ENCODE measurements around the gene NET1. TPM values are rescaled to one million over a fixed set of nuclear protein-coding genes. Genes with fewer than 3 reads are reported as not detected.

The NET1 gene
- total and polyA plus RNA-seq, 2 donors (not counting 3 experiments of a cell fraction or from before 2014, with no cell fraction given), result 14.4 to 46.3 TPM

DNA sequence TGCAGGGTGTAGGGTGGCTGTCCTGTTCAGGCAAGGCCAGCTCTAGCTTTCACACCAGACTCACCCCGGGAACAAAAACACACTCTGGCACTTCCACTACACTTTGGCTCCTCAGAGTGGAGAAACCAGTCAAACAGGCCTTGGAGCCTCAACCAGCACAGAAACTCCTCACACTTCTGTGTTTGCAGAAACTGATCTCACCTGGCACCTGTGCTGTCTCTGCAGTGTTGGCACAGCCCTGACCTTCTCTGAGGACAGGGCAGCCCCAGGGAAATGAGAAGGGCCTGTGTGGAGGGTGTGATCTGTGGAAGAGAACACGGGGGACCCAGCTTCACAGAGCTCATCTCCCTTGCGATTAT is 91.1 kb downstream of the NET1 start:
- DNase-seq (ENCODE audit: low read depth, low spot score) (no peak), FAIRE-seq (no peak)
- Histone ChIP-seq H3K4me3 (replicated peaks in 1 of 3; ENCODE audit: insufficient read depth in 1 of 3, low read depth in 1 of 3, low read length in 3 of 3) (no peak overlapping the region), H3K36me3 (ENCODE audit: control insufficient read depth in 2 of 2, extremely low read depth in 1 of 2, insufficient read depth in 2 of 2, low read length in 2 of 2) (no peaks in the 10 kb centered on the region), H3K27ac (ENCODE audit: insufficient read depth, low read depth, low read length) (no peak overlapping the region), H3K9me1 (replicated peaks; ENCODE audit: control insufficient read depth, extremely low read depth, insufficient read depth, low read length) (no peaks in the 10 kb centered on the region), H3K27me3 (ENCODE audit: control insufficient read depth in 2 of 2, insufficient read depth in 2 of 2, low read length in 2 of 2) (peaks cover 1 to 2% of the 10 kb centered on the region in 2 experiments), H4K20me1 (replicated peaks; ENCODE audit: control insufficient read depth, extremely low read depth, insufficient read depth, low read length) (no peaks in the 10 kb centered on the region), H2AFZ (ENCODE audit: low read depth, low read length) (no peak overlapping the region), H3K9ac (replicated peaks; ENCODE audit: extremely low read depth, insufficient read depth, low read length) (no peak overlapping the region), H3K4me2 (ENCODE audit: insufficient read depth, low read length) (no peak overlapping the region), H3K4me1 (ENCODE audit: control insufficient read depth, extremely low read depth, insufficient read depth, low read length) (no peaks in the 10 kb centered on the region), H3K9me3 (replicated peaks; ENCODE audit: control insufficient read depth, insufficient read depth, low read length) (no peaks in the 10 kb centered on the region), H3K79me2 (ENCODE audit: control insufficient read depth, insufficient read depth, low read length) (no peaks in the 10 kb centered on the region)
- dilution Hi-C loops (cut with MboI; ENCODE audit: extremely low pct_ligation_motif_present, low sequenced_read_pairs) (no loop called here), intact Hi-C loops (cut with micrococcal nuclease) (no loop called here)
- ChIA-PET POLR2A (no interaction called here), CTCF (interaction anchor here (1.1 kb wide), 1 partner anchor 11 kb away, joined by 3 read pairs; no protein-coding TSS in a partner anchor)
- TF ChIP-seq FOS (IDR thresholded peaks at IDR 0.05; ENCODE audit: borderline replicate concordance, insufficient read depth, low read length) (no peak), POLR2A (IDR thresholded peaks at IDR 0.05; ENCODE audit: low read depth, low read length) (no peak), EZH2 (IDR thresholded peaks at IDR 0.05; ENCODE audit: borderline replicate concordance, low read depth, low read length, severe bottlenecking) (no peak), MYC (IDR thresholded peaks at IDR 0.05; ENCODE audit: low read depth, low read length) (no peak), JUN (IDR thresholded peaks at IDR 0.05; ENCODE audit: borderline replicate concordance, insufficient read depth, insufficient read length, low read depth) (no peak), POLR2AphosphoS5 (IDR thresholded peaks at IDR 0.05; ENCODE audit: insufficient read depth, low read depth, low read length) (no peak), GATA2 (IDR thresholded peaks at IDR 0.05; ENCODE audit: insufficient read depth, insufficient read length, low read depth, low read length) (no peak)
- TF ChIP-seq, protein P1, sequence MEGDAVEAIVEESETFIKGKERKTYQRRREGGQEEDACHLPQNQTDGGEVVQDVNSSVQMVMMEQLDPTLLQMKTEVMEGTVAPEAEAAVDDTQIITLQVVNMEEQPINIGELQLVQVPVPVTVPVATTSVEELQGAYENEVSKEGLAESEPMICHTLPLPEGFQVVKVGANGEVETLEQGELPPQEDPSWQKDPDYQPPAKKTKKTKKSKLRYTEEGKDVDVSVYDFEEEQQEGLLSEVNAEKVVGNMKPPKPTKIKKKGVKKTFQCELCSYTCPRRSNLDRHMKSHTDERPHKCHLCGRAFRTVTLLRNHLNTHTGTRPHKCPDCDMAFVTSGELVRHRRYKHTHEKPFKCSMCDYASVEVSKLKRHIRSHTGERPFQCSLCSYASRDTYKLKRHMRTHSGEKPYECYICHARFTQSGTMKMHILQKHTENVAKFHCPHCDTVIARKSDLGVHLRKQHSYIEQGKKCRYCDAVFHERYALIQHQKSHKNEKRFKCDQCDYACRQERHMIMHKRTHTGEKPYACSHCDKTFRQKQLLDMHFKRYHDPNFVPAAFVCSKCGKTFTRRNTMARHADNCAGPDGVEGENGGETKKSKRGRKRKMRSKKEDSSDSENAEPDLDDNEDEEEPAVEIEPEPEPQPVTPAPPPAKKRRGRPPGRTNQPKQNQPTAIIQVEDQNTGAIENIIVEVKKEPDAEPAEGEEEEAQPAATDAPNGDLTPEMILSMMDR (IDR thresholded peaks at IDR 0.05; ENCODE audit: extremely low read depth in 1 of 2, insufficient read depth in 1 of 2, low read depth in 1 of 2, low read length in 2 of 2), result no peak
- TF ChIP-seq, protein P2, sequence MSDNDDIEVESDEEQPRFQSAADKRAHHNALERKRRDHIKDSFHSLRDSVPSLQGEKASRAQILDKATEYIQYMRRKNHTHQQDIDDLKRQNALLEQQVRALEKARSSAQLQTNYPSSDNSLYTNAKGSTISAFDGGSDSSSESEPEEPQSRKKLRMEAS (IDR thresholded peaks at IDR 0.05; ENCODE audit: insufficient read depth, insufficient read length), result no peak
- no TSS peak for BruUV-seq (replicated peaks)
